ENCODE results near the gene RBBP6.
A peak's percentile ranks its signal among the peaks of the same experiment; 100 is the strongest.

The RBBP6 gene

GRCh38 chr16:24539850-24540601 is 660 bp downstream of the RBBP6 start:
- TF ChIP-seq CTCF (IDR thresholded peaks at IDR 0.05; ENCODE audit: extremely low read depth, insufficient read depth, missing control alignments): no peak
- no peak for DNase-seq (ENCODE audit: low spot score)
- in situ Hi-C loops (cut with MboI; ENCODE audit: low pct_unique_long_range_greater_than_20kb, low sequenced_read_pairs, unreplicated experiment): no loop called here

- TF ChIP-seq CTCF (IDR thresholded peaks at IDR 0.05; ENCODE audit: extremely low read depth, insufficient read depth, missing control alignments): no peak
- in situ Hi-C loops (cut with MboI; ENCODE audit: low pct_unique_long_range_greater_than_20kb, low sequenced_read_pairs, unreplicated experiment): no loop called here
- DNase-seq (ENCODE audit: low spot score): peak; percentile 33
Observed at GRCh38 chr16:24540602-24541210, 1.3 kb downstream of the RBBP6 start.

- no peak for TF ChIP-seq CTCF (IDR thresholded peaks at IDR 0.05; ENCODE audit: extremely low read depth, insufficient read depth, missing control alignments)
- in situ Hi-C loops (cut with MboI; ENCODE audit: low pct_unique_long_range_greater_than_20kb, low sequenced_read_pairs, unreplicated experiment): no loop called here
- no peak for DNase-seq (ENCODE audit: low spot score)
Observed at GRCh38 chr16:24541233-24541933, 2.0 kb downstream of the RBBP6 start.

- no peak for TF ChIP-seq CTCF (IDR thresholded peaks at IDR 0.05; ENCODE audit: extremely low read depth, insufficient read depth, missing control alignments)
- no peak for DNase-seq (ENCODE audit: low spot score)
Observed at GRCh38 chr16:24543949-24544348, 4.6 kb downstream of the RBBP6 start.

GRCh38 chr16:24544640-24545039 is 5.3 kb downstream of the RBBP6 start:
- no peak for TF ChIP-seq CTCF (IDR thresholded peaks at IDR 0.05; ENCODE audit: extremely low read depth, insufficient read depth, missing control alignments)
- in situ Hi-C loops (cut with MboI; ENCODE audit: low pct_unique_long_range_greater_than_20kb, low sequenced_read_pairs, unreplicated experiment): no loop called here
- no peak for DNase-seq (ENCODE audit: low spot score)

More at GRCh38 chr16:24543949-24544348, 4.6 kb downstream of the RBBP6 start:
- in situ Hi-C loops (cut with MboI; ENCODE audit: low pct_unique_long_range_greater_than_20kb, low sequenced_read_pairs, unreplicated experiment): no loop called here

GRCh38 chr16:24550295-24550694 is 10.9 kb downstream of the RBBP6 start:
- in situ Hi-C loops (cut with MboI; ENCODE audit: low pct_unique_long_range_greater_than_20kb, low sequenced_read_pairs, unreplicated experiment): no loop called here
- no peak for TF ChIP-seq CTCF (IDR thresholded peaks at IDR 0.05; ENCODE audit: extremely low read depth, insufficient read depth, missing control alignments)
- no peak for DNase-seq (ENCODE audit: low spot score)

Data from GM13977 (cell line).